H1 (cell line): ENCODE measurements around the gene GPR18. TPM values are rescaled to one million over a fixed set of nuclear protein-coding genes. Genes with fewer than 3 reads are reported as not detected.

Experiments
- EZH2 ChIP-seq: fragments of 200-600 bp; sonication (generic); IDR thresholded peaks from 2 replicates; pipeline ENCODE4 v1.7.1; 2012; ENCODE audit warnings: low read depth, mild to moderate bottlenecking, moderate library complexity, low read length, inconsistent platforms; ENCODE audit not compliant: severe bottlenecking
- RXRA ChIP-seq: IDR thresholded peaks from 2 replicates; pipeline ENCODE4 v1.6.1; 2011; ENCODE audit warnings: low read depth, mild to moderate bottlenecking, low read length, moderate library complexity; ENCODE audit not compliant: insufficient read depth
- polyA plus RNA-seq, 7 experiments: library from polyadenylated mRNA; depleted of rRNA in 3 of 7; stranded (reverse) in 5 of 7; unstranded in 2 of 7; fragments of >200 nt in 5 of 7; fragments of 200-250 nt in 2 of 7; gene quantifications; 1 replicate in 5 of 7; 2 replicates in 1 of 7; 4 replicates in 1 of 7; pipeline versions ENCODE4 v1.2.1 to v1.2.3, GENCODE V29; 2011 to 2013; ENCODE audit warnings: missing spikeins in 2 of 7, mixed read lengths in 2 of 7
- total RNA-seq: library from RNA; stranded (reverse); fragmentation: NEBNext Ultra II Directional; extraction: Animal tissue kit (Norgen Biotek cat#: 25700); gene quantifications from 2 replicates; pipeline ENCODE4 v1.2.1, GENCODE V29; 2021

The GPR18 gene
- total and polyA plus RNA-seq, 2 of the 8 experiments (the other 6 are each of a cell fraction or from before 2014, with no cell fraction given): not detected

DNA sequence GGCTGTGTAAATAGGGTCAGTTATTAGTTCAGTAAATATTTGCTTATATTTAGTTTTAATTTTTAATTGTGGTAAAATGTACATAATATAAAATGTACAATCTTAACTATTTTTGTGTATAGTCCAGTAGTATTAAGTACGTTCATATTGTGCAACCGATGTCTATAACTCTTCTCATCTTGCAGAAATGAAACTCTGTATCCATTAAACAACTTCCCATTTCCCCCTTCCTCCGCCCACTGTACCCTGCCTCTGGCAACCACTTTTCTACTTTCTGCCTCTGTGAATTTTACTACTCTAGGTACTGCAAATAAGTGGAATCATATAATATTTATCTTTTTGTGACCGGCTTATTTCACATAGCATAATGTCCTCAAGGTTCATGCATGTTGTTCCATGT, 33.1 kb downstream of the GPR18 start (continued):
- TF ChIP-seq EZH2 (no peak), RXRA (no peak)
